Type B pancreatic cell (in vitro differentiated cells): ENCODE measurements around the gene MKLN1. TPM values are rescaled to one million over a fixed set of nuclear protein-coding genes. Genes with fewer than 3 reads are reported as not detected.

ENCODE experiments used
- DNase-seq: peaks from one replicate; pipeline ENCODE4 v3.0.0; 2021; ENCODE audit warnings: mixed read lengths; ENCODE audit not compliant: unreplicated experiment; ENCODE audit errors: extremely low spot score
- H3K27ac Mint-ChIP-seq: 2 replicates; pipeline ENCODE4 v1.8.0; 2021; ENCODE audit warnings: mild to moderate bottlenecking, mixed read lengths
- H3K27me3 Mint-ChIP-seq: 2 replicates; pipeline ENCODE4 v1.8.0; 2021; ENCODE audit warnings: mixed read lengths
- H3K36me3 Mint-ChIP-seq: 2 replicates; pipeline ENCODE4 v1.8.0; 2021; ENCODE audit warnings: mixed read lengths
- H3K4me1 Mint-ChIP-seq: one replicate; pipeline ENCODE4 v1.8.0; 2021; ENCODE audit warnings: mixed read lengths; ENCODE audit not compliant: unreplicated experiment
- H3K4me3 Mint-ChIP-seq: 2 replicates; pipeline ENCODE4 v1.8.0; 2021; ENCODE audit warnings: mild to moderate bottlenecking, mixed read lengths
- H3K9me3 Mint-ChIP-seq: 2 replicates; pipeline ENCODE4 v1.8.0; 2021; ENCODE audit warnings: mixed read lengths
- total RNA-seq: library from RNA; stranded (reverse); gene quantifications from 2 replicates; pipeline ENCODE4 v1.2.1, GENCODE V29; 2021; ENCODE audit warnings: low replicate concordance
- TF ChIP-seq, protein P1 (sequence below): fragments of 200-600 bp; sonication (generic); conservative IDR thresholded peaks from 2 replicates; pipeline ENCODE4 v1.5.0; 2021; ENCODE audit warnings: antibody characterized with exemption, mild to moderate bottlenecking

The MKLN1 gene
- total RNA-seq, 1 donor from 2014 or later = 47.7 TPM

DNA sequence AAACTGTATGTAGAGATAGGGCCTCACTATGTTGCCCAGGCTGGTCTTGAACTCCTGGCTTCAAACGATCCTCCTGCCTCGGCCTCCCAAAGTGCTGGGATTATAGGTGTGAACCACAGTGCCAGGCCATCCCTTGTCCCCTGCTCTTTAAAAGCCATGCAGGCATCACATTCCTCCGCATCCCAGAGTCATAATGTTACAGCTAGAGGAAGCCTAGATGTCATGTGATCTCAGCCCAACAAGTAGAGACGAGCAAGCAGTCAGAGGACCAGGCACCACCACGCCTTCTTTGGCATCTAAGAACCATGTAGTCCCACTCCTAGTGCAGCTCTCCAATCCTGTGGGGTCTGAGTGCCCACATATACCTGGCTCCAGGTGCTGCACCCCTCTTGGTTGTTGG is 215.6 kb downstream of the MKLN1 start:
- Mint-ChIP-seq H3K27ac (no peak overlapping the region), H3K4me3 (no peak overlapping the region), H3K27me3 (no peaks in the 10 kb centered on the region), H3K36me3 (no peaks in the 10 kb centered on the region), H3K4me1 (peaks cover 31% of the 10 kb centered on the region), H3K9me3 (no peaks in the 10 kb centered on the region)
- no peak for DNase-seq
- TF ChIP-seq, protein P1, sequence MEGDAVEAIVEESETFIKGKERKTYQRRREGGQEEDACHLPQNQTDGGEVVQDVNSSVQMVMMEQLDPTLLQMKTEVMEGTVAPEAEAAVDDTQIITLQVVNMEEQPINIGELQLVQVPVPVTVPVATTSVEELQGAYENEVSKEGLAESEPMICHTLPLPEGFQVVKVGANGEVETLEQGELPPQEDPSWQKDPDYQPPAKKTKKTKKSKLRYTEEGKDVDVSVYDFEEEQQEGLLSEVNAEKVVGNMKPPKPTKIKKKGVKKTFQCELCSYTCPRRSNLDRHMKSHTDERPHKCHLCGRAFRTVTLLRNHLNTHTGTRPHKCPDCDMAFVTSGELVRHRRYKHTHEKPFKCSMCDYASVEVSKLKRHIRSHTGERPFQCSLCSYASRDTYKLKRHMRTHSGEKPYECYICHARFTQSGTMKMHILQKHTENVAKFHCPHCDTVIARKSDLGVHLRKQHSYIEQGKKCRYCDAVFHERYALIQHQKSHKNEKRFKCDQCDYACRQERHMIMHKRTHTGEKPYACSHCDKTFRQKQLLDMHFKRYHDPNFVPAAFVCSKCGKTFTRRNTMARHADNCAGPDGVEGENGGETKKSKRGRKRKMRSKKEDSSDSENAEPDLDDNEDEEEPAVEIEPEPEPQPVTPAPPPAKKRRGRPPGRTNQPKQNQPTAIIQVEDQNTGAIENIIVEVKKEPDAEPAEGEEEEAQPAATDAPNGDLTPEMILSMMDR = no peak

DNA sequence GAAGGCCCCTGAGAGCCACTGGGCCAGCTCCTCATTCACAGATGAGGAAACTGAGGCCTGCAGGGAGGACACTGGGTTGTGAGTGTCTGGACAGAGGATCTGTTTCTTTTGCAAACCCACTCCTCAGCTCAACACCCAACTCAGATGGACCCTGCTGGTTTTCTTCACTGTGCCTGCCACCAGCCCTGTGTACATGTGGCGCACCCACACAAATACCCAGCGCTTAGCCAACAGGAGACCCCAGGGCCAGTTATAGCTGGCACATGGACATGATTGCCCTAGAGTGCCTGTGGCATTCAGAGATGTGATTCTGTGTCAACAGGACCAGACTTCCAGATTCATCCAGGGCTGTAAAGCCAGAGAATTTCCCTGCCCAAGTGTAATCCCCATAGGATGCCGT is 216.3 kb downstream of the MKLN1 start:
- Mint-ChIP-seq H3K27ac (no peak overlapping the region), H3K4me1 (peaks cover 31% of the 10 kb centered on the region), H3K27me3 (no peaks in the 10 kb centered on the region), H3K36me3 (no peaks in the 10 kb centered on the region), H3K9me3 (no peaks in the 10 kb centered on the region), H3K4me3 (no peak overlapping the region)
- no peak for DNase-seq
- TF ChIP-seq, protein P1 = no peak

DNA sequence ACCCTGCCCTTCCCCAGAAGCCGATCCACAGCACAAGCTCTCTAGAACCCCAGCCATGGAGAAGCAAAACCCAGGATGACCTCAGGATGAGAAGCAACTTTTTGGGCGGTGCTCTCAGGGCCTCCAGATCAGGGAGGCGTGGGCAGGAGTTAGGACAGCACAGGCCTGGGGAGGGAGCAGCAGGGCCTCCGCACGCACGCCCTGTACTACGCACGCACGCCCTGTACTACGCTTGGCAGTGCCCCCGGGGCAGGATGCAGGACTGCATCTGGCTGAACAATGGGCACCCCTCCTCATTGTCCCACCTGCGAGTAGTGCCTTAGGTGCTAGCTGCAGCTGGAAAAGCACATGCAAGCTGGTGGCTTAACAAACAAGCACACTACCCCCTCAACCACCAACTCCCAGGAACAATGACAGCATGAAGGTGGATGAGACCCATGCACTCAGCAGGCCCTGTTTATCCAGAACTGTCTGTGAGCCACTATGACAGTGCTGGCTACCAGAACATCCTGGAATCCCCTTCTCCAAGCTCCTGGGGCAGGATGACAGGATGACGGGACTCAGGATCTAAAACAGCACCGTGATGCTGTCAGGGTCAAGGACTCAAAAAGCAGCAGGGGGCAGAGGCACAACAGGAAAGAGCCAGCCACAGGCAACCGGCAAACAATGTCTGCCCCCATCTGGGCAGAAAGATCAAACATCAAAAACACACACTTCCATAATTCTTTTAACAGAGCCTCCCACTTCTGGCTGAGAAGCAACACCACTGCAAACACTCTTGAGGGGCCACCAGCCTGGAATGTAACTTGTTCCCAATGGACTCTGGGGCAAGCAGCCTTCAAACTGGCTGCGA is 217.0 kb downstream of the MKLN1 start:
- Mint-ChIP-seq H3K27me3 (no peaks in the 10 kb centered on the region), H3K27ac (peak overlapping the region; percentile 13), H3K36me3 (no peaks in the 10 kb centered on the region), H3K9me3 (no peaks in the 10 kb centered on the region), H3K4me3 (peak overlapping the region; percentile 34), H3K4me1 (peaks cover 31% of the 10 kb centered on the region)
- TF ChIP-seq, protein P1 = no peak
- no peak for DNase-seq

DNA sequence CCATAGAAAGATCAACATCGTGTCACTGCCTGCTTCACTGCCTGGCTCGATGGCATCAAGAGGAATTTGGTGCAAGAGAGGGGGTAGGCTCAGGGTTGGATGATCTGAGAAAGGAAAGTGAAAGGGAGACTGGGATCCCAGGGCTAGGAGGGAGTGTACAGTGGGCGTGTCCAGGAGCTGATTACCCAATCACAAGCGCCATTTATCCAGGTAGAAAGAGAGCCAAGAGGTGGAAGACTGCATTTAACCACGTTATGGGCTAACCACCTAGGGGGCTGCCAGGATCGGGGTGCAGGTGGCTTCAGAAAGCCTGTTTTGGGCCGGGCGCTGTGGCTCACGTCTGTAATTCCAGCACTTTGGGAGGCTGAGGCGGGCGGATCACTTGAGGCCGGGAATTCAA is 218.4 kb downstream of the MKLN1 start:
- no peaks in the 10 kb centered on the region for H3K9me3 Mint-ChIP-seq
- DNase-seq = no peak
- H3K36me3 Mint-ChIP-seq = no peaks in the 10 kb centered on the region
- peaks cover 20% of the 10 kb centered on the region for H3K4me1 Mint-ChIP-seq
- TF ChIP-seq, protein P1 = no peak
- no peak overlapping the region for H3K27ac Mint-ChIP-seq
- H3K4me3 Mint-ChIP-seq = no peak overlapping the region
- no peaks in the 10 kb centered on the region for H3K27me3 Mint-ChIP-seq

Other genes starting within 250 kb of the MKLN1 start
- gene PODXL, start 228.8 kb downstream of the MKLN1 start, total RNA-seq = 25.5 and 44.1 TPM in 2 replicates